ENCODE results near the gene OR10A4.

DNA sequence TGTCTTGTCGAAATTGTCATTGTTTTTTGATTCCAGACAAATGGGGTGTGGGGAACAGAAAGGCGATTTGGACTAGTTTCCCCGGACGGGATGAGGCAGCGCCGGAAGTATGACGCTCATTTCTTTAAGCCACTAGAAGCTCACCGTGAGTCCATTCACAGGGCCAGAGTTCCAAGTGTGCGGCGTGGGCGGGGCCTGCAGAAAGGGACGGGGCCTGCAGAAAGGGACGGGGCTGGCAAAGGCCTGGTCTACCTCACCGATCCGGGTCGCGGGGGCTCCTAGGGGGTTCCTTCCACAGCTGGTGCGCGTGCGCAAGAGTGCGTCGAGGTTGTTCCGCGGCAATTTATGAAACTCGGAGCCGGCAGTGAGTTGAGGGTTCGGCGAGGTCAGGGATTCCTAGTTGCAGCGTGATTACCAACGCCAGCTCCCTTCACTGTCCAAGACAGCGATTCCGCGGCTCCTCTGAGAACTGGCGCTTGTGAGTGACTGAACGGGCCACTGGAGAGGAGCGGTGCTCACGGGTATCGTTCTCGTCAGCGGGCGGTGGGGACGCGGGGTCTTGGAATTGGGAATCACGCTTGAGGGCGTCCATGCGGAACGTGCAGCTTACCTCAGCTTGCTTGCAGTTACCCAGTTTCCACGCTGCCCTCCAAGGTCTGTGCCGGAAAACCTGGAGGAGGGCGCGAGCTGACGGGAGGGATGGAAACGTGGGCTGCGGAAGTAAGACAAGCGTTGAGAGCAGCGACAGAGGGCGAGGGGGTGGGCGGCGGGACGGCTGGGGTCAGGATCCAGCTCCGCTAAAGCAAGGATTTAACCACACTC, 50.0 kb downstream of the OR10A4 start, which contains the start of gene ZNF215:
- TF ChIP-seq, protein P1, sequence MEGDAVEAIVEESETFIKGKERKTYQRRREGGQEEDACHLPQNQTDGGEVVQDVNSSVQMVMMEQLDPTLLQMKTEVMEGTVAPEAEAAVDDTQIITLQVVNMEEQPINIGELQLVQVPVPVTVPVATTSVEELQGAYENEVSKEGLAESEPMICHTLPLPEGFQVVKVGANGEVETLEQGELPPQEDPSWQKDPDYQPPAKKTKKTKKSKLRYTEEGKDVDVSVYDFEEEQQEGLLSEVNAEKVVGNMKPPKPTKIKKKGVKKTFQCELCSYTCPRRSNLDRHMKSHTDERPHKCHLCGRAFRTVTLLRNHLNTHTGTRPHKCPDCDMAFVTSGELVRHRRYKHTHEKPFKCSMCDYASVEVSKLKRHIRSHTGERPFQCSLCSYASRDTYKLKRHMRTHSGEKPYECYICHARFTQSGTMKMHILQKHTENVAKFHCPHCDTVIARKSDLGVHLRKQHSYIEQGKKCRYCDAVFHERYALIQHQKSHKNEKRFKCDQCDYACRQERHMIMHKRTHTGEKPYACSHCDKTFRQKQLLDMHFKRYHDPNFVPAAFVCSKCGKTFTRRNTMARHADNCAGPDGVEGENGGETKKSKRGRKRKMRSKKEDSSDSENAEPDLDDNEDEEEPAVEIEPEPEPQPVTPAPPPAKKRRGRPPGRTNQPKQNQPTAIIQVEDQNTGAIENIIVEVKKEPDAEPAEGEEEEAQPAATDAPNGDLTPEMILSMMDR (conservative IDR thresholded peaks at IDR 0.05 in 1 of 2, IDR thresholded peaks at IDR 0.05 in 1 of 2; ENCODE audit: extremely low read depth in 1 of 2, insufficient read depth in 1 of 2, low read depth in 1 of 2, low read length in 2 of 2) = no peak
- no peak for TF ChIP-seq EZH2 (IDR thresholded peaks at IDR 0.05; ENCODE audit: borderline replicate concordance, low read length)
